HG02870 (cell line): ENCODE measurements around the gene AGPAT2.
"Not testable (repeated sequence)": the region's sequence is repeated elsewhere in the genome, so short reads cannot be mapped to it uniquely, and the experiment has no call there.

Source experiments
- ATAC-seq: cut with Tn5 transposase; IDR thresholded peaks from one replicate; pipeline ENCODE4 v1.9.1; 2021; ENCODE audit warnings: mild to moderate bottlenecking, moderate library complexity; ENCODE audit not compliant: unreplicated experiment

The AGPAT2 gene

DNA sequence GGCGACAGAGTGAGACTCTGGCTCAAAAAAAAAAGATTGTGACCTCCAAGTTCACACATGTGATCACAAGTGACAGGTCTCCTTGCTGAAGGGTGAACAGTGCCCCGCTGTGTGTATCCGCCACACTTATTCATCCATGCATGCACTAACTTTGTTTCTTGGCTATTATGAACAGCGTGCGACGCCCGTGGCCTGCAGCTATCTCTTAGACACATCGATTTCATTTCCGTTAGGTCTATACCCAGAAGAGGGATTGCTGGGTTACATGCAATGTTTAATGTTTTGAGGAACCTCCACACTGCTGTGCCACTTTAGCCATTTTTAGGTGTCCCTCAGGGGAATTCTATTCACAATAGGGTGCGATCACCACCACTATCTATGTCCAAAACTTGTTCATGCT, 36.6 kb downstream of the AGPAT2 start:
- no peak for ATAC-seq

DNA sequence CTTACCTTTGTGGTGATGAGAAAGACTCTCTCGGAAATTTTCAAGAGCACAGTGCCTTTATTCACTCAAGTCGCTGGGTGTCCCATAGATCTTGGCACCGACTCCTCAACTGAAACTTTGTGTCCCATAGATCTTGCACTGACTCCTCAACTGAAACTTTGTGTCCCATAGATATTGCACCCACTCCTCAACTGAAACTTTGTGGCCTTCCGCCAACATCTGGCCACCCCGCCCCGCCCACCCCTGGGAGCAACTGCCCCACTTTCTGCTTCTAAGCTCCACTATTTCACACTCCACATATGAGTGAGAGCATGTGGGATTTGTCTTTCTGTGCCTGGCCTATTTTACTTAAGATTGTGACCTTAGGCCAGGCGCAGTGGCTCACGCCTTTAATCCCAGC, 37.2 kb downstream of the AGPAT2 start:
- ATAC-seq, result no peak

DNA sequence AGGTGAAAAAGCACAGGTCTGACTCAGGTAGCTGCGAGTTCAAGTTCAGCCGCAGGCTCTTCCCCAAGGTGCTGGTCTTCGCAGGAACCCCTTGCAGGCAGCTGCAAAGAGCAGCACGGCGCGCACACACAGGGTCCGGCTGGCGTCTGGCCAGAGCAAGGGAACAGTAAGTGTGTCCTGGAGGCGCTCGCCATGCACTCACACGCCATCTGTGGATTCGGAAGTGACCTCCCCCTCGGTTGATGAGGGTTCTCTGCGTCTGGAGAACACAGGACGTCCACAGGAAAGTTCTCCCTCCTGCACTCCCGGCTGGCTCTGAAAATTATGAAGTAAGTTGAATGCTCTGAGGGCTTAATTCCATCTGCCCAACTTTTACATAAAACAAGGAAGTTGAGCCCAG, 38.5 kb downstream of the AGPAT2 start:
- ATAC-seq, result no peak

DNA sequence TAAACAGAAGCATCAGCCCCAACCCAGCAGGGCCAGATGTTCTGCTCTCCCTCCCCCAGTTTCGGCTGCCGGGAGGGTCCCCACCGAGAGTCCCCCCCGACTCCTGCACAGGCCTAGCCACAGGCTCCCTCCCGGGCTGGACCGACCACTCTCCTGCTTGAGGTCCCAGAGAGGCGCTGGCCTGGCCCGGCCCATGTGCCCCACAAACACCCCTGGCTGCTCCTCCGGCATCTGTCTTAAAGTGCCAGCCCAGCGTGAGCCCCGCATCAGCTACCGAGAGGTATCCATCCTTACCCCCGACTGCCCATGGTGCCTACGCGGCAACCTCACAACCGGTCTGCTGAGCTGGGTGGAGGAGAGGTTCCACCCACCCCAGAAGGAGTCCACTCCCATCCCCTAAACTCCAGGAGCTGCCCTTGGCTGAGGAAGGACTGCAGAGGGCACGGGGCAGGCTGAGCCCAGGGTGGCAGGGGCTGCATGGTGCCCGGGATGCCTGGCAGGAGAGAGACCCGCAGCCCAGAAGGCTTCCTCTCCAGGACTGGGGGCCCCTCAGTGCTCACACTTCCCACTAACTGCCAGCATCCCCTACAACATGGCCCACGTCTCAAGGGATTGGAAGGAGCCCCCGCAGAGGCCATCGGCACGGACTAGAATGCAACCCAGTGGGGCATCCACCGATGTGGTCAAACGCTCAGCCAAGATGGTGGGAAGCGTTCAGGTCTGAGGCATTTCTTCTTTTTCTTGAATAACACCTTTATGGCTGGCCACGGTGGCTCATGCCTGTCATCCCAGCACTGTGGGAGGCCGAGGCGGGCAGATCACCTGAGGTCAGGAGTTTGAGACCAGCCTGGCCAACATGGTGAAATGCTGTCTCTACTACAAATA, 40.2 kb downstream of the AGPAT2 start:
- no peak for ATAC-seq

DNA sequence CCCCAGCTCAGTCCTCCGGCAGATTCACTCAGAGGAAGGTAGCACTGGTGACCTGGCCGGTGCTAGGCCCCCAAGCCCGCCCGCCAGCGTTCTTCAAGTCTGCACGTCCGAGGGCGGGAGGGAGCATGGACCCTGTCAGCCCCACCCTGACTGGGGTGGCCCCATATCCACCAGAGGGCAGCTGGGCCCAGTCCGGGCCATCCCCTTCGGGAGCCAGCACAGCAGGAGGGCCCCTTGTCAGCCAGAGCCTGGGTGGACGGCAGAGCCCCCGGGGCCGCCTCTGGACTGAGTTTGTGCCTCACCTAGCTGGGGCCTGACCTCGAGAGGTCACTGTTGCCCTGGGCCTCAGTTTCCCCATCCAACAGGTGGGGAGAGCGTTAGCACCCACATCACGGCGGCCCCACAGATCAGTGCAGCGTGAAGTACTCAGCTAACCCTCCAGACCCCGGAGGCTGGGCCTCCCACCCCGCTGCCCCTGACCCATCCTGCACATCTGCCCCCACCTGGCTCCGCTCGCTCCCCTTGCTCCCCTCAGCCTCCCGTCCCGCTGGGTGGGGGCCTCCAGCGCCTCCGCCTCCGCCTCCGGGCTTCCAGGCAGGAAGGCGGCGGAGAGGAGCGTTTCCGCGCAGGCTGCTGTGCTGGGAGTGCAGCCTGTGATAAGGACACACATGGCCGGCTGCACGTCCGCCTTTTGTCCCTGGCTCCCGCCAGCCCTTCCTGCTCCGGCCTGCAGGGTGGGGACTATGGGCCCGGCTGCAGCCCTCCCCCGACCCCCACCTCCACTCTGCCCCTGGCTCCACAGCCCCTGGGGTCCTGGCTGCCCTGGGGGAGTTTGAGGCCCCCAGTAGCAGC, 41.1 kb downstream of the AGPAT2 start:
- ATAC-seq, result no peak

DNA sequence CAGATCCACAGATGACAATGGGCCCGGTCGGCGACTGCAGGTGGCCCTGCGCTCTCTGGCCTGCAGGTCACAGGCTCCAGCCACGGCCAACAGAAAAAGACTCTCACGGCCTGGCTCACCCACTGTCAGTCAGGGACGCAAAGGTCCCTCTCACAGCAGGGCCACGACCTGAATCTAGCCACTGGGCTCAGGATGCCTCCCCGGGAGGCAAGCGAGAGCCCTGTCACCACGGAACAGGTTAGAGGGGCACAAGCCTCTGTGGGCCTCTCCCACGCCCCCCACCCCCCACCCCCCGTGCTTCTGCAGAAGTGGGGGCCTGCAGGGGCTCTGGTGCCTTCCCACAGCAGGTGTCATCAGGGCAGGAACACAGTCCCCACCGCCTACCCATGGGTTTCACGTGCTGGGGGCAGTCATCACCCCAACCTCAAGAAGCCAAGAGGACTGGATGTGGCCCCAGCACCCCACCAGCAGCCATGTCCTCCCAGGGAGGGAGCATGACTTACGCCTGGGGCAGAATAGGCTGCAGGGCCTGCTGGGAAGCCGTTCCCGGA, 41.8 kb downstream of the AGPAT2 start:
- ATAC-seq, result no peak

DNA sequence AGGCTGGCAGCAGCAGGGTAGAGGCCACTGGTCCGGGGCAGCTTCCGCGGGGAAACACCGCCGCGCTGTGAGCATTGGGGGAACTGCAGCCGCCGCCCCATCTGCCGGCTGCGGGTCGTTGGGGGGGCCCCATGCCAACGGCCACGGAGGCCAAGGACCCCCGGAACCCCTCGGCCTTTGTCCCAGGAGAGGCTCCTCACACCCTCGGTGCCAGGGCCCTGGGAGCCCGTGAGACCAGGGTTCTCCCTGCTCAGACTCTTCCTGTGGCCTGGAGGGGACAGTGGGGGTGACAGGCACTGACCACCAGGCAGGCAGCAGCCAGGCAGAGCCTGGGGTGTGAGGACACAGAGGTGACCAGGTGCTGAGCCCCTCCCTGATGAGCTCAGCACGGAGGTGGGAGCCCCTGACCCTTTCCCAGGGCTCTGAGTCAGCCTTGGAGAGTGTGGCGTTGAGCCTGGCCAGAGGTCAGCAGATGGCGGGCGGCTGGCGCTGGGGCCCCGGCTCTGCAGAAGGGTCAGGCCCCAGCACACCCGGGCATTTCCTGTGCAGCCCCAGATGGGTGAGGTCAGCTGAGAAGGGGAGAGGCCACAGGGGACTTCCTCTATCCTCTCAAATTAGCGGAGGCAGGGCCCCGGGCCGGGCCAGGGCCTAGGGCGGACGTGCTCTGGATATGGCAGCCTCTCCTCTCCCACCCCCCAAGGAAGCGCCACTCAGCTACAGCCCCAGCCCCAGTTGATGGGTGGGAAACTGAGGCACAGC, 42.5 kb downstream of the AGPAT2 start:
- ATAC-seq, result no peak

DNA sequence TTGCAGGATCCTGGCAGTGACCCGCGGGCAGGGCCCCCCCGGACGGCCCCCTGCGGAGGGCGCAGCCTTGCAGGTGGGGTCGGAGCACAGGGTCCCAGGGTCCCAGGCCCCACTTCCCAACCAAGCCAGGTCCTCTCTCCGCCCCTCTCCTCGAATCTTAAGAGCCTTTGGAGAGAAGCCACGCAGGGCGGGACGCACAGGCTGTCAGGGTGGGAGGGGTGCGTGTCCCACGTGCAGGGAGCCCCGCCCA, 43.0 kb downstream of the AGPAT2 start:
- ATAC-seq, result no peak

DNA sequence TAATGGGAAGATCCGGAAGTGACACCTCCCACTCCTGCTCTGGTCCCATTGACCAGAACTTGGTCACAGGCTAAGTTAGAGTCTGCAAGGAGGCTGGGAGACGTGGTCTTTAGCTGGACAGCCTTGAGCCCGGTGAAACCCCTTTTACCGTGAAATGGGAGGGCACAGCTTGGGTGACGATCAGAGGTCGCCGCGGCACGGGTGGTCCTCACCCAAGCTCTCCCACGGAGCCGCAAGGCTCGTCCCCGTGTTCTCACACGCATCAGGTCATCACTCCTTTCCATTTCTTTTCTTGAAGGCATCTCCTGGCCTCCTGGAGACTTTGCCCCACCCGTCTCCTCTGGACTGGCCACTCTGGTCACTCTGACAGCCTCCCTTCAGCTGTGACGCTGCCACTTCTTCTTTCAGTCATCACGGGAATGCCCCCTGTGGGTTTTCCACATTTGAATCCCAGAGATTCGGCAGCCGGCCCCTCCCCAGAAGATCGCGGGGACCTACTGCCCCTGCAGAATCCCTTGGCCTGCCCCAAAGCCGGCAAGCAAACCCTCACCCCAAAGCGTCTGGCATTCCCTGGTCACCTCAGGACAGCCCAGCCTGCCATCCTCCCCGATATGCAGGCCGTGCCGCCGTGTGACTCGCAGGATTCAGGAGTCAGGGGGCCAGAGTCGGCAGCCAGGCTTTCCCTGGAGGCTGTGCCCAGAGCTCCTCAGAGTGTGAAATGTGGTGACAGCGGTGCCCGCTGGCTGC, 43.5 kb downstream of the AGPAT2 start:
- no peak for ATAC-seq

DNA sequence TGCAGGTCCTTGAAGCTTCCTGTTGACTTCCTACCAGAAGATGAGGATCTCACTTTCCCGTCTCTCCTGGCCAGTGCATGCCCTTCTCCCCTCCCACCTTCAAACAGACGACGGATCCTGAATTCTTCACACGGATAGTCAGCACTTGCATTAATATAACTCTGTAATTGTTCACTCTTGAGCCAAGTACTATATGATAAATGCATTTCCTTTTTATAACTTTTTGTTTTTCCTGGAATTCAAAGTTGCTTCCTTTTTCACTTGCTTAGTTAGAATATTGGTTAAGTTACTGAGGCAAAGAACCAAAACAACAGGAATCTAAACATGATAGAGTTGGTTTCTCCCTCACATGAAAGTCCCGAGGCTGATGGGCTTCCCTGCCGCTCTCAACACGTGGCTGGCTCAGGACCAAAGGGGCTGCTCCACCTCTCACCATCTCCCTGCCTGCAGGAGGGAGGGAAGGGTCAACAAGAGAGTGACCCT, 44.8 kb downstream of the AGPAT2 start:
- no peak for ATAC-seq

DNA sequence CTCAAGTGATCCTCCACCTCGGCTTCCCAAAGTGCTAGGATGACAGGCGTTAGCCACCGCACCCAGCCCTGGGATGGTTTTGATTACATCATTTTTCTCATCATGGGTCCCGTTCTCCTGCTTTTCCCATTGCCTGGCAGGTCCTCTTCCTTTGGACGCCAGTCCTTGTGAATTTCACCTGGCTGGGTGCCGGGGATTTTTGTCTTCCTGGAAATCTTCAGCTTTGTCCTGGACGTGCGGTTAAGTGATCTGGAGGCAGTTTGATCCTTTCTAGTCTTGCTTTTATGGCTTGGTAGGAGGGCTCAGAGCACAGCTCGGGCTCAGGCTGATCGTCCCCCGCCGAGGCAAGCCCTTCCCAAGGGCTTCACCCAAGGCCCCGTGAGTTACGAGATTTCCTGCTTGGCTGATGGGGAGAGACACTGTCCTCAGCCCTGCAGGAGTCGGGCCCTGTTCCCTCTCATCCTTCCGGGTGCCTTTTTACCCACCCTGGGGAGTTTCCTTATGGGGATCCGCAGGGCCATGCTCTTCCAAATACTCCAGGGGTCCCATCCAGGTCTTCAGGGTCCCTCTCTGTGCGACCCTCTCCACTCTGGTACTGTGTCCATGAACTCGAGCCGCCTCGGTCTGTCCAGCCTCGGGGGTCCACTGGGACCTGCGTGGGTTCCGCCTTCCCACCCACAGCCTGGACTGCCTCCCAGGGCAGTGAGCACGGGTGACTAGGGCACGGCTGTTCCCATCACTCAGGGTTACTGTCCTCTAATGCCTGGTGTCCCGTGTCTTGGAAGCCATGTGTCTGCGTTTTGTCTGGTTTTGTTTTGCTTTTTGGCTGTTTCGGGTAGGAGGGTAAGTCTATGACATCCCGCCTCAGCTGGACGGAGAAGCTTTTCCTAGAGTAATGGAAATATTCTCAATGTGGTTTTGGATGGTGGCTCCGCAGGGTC, 46.8 kb downstream of the AGPAT2 start:
- no peak for ATAC-seq

DNA sequence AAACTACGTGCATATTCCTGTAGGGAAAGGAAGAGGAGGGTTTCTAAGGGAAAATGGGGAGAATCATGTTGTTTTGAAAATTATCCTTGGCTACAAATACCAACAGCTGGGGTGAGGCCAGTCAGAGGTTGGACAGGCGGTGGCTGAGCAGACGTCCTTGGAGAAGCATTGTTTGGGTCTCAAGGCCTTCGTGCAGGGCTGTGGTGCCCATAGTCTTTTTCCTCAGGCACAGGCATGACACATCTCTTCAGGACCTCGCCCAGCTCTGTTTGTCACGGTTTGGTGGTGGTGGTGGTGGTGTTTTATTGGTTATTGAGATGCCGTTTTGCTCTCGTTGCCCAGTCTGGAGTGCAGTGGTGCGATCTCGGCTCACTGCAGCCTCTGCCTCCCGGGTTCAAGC, 52.4 kb downstream of the AGPAT2 start:
- ATAC-seq, result no peak

DNA sequence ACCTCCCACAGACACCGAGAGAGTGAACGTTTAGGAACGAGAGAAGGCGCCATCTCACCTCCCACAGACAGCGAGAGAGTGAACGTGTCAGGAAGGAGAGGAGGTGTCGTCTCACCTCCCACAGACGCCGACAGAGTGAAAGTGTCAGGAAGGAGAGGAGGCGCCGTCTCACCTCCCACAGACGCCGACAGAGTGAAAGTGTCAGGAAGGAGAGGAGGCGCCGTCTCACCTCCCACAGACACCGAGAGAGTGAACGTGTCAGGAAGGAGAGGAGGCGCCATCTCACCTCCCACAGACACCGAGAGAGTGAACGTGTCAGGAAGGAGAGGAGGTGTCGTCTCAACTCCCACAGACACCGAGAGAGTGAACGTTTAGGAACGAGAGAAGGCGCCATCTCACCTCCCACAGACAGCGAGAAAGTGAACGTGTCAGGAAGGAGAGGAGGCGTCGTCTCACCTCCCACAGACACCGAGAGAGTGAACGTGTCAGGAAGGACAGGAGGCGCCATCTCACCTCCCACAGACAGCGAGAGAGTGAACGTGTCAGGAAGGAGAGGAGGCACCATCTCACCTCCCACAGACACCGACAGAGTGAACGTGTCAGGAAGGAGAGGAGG, 54.7 kb downstream of the AGPAT2 start:
- ATAC-seq, result not testable (repeated sequence)

DNA sequence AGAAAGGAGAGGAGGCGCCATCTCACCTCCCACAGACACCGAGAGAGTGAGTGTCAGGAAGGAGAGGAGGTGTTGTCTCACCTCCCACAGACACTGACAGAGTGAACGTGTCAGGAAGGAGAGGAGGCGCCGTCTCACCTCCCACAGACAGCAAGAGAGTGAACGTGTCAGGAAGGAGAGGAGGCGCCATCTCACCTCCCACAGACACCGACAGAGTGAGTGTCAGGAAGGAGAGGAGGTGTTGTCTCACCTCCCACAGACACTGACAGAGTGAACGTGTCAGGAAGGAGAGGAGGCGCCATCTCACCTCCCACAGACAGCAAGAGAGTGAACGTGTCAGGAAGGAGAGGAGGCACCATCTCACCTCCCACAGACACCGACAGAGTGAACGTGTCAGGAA, 55.2 kb downstream of the AGPAT2 start:
- not testable (repeated sequence) for ATAC-seq

DNA sequence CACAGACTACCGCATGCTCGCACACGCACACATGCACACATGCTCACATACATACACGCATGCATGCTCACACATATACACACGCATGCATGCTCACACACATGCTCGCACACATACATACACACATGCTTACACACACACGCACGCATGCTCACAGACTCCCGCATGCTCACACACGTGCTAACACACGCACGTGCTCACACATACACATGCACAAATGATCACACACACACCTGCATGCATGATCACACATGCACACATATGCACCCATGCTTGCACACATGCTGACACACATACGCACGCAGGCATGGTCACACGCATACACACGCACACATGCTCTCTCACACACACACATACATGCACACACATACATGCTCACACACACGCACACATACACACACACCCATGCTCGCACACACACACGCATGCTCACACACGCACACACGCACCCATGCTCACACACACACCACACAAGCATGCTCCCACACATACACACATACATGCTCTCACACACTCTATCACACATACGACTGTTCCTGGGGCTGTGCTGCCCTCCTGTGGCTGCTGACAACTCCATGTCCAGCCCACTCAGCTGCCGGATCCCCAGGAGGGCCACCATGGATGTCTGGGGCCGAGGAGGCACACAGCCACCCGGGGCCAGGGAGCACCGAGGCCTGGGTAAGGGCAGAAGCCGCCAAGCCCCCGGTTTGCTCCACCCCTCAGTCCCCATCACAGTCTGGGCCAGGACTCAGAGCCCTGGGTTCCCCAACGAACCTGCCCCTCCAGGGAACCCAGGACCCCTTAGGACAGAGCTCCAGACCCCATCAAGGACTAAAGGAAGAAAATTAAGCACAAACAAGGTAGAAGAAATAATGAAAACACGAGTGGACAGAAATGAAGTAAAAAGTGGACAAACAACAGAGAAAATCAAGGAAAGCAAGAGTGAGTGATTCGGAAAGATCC, 55.9 kb downstream of the AGPAT2 start:
- ATAC-seq, result no peak

DNA sequence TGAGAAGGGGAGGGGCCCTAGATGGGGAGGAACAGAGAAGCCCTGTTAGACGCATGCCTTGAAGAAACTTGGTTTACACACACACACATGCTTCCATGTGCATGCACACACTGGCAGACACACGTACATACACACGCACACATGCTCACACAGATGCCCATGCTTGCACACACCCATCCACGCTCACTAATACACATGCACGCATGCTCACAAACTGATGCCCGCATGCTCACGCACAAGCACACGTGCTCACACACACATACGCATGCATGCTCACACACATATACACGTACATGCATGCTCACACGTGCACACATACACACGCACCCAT, 56.6 kb downstream of the AGPAT2 start:
- ATAC-seq, result no peak

DNA sequence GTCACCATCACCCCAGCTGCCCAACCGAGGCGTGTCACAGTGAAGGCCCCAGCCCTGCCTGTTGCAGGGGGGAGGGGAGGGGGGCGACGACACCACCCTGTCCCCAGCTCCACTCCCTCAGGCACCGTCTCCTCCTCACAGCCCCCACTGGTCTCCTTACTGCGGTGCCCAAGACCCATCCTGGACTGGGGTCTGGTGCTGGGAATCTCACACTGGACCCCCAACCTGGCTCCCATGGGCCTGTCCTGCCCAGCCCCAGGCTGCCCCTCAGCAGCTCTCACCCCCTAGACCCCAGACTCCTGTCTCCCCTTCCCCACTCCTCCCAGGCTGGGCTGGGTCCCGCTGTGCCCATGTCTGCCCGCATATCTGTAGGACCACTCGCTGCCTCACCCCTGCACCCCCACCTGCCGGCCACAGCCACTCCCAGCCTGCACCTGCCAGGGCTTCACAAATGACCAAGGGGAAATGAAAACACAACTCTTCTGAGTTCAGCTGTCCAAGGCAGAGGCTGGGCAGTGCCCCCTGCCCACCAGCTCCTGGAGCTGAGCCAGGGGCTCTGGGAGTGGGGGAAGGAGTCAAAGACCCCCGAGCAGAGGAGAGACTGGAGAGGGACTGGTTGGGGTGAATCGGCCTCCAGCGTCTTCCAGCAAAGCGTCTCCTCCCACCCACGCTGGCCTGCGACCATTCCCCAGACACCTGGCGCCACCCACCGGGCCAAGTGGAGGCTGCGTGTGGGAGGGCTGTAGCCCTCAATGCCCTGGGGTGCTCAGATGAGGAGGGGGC, 57.2 kb downstream of the AGPAT2 start:
- ATAC-seq, result no peak
